ENCODE data around the gene PPP1R14C. TPM values are rescaled to one million over a fixed set of nuclear protein-coding genes. Genes with fewer than 3 reads are reported as not detected.
A peak's percentile ranks its signal among the peaks of the same experiment; 100 is the strongest.

PPP1R14C gene
- total and polyA plus RNA-seq, 2 of the 13 experiments (the other 11 are each of a cell fraction or from before 2014, with no cell fraction given): not detected

DNA sequence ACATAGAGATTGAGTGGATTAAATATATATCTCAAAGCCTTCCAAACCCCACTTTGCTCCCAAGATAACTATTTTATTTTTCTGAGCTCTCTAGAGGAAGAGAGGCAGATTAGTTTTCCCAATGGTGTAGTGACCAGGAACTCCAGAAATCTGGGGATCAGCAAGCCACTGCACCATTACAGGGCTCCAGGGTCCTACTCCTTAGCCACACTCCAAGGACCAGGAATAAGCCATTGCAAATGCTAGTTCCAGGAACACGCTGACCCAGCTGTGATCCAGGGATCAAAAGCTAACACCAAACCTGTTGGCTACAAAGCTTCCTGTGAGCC lies 128.3 kb downstream of the PPP1R14C start:
- intact Hi-C loops (cut with micrococcal nuclease; ENCODE audit: unreplicated experiment): no loop called here
- no peaks in the 10 kb centered on the region for H3K36me3 ChIP-seq (replicated peaks in 1 of 2; ENCODE audit: control insufficient read depth in 1 of 2, insufficient read depth in 2 of 2, low read length in 2 of 2)
- no peak for DNase-seq (ENCODE audit: low spot score)
- TF ChIP-seq ISX (CRISPR knock-in tag; conservative IDR thresholded peaks at IDR 0.05): no peak
- ChIA-PET CTCF (ENCODE audit: low intra/inter-chr PET ratio, low total read pairs) (no interaction called here), POLR2A (no interaction called here)
- no peak overlapping the region for H3K4me3 ChIP-seq (replicated peaks in 1 of 3; ENCODE audit: insufficient read depth in 1 of 3, low read depth in 2 of 3, low read length in 3 of 3)
- 45% methylated on average over 1 of the region's 1 CpG for WGBS (ENCODE audit: low lambda C conversion rate)
- peaks cover 16% of the 10 kb centered on the region for H3K4me1 ChIP-seq (ENCODE audit: insufficient read depth, low read length)
- in situ Hi-C loops (cut with HindIII; ENCODE audit: extremely low pct_ligation_motif_present, low pct_unique_long_range_greater_than_20kb): no loop called here
- no peak overlapping the region for H2AFZ ChIP-seq (ENCODE audit: low read length)
- peaks cover 0 to 19% of the 10 kb centered on the region in 2 experiments; a peak in 2 of 5 replicates for H3K27me3 ChIP-seq (ENCODE audit: control insufficient read depth in 1 of 2, insufficient read depth in 2 of 2, low read length in 2 of 2)
- H3K9ac ChIP-seq (ENCODE audit: insufficient read depth, low read depth, low read length): no peak overlapping the region
- ATAC-seq: no peak
- H3K4me2 ChIP-seq (ENCODE audit: low read depth, low read length): no peak overlapping the region
- H4K20me1 ChIP-seq (ENCODE audit: insufficient read depth, low read length): no peaks in the 10 kb centered on the region
- H3K27ac ChIP-seq (ENCODE audit: extremely low read length, insufficient read depth, low read length): no peak overlapping the region
- H3K79me2 ChIP-seq (ENCODE audit: insufficient read depth, low read length): no peaks in the 10 kb centered on the region
- no TSS peak for BruUV-seq (replicated peaks)
- FAIRE-seq: no peak
- peaks cover 3% of the 10 kb centered on the region; the same call in 1 of the 2 replicates for H3K9me3 ChIP-seq (ENCODE audit: low read length)

DNA sequence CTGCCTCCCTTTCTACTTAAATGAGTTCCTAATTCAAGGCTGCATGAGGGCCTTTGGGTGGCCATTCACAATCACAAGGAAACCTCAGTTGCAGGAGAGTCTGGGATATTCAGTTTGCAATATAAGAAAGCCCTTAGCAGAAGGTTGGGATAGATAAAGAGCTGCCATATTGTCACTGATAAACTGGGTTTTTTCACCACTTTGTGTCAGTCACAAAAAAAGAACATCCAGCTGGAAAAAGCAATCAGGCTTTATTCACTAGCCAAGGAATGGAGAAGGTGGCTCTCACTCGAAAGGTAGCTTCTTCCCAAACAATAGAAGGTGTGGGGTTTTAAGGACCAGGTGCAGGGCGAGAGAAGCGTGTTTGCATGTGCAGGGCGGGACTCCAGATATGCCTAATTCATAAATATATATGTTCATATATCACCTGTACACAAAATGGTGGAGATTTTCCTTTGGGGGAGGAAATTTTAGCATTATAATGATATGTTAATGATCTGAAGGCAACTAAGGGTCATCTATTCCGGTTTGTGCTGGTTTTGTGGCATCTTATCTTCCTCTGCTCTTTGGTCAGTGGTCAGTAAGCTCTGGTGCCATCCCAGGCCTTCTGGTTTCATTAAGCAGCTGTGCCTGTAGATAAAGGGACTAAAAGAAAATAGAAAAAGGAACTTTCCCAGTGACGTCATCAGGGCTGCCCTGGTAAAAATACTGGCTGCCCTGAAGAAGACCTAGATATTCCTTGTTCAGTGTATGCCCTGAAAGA lies 128.8 kb downstream of the PPP1R14C start:
- Histone ChIP-seq H3K4me1 (ENCODE audit: insufficient read depth, low read length) (peaks cover 16% of the 10 kb centered on the region), H3K36me3 (replicated peaks in 1 of 2; ENCODE audit: control insufficient read depth in 1 of 2, insufficient read depth in 2 of 2, low read length in 2 of 2) (no peaks in the 10 kb centered on the region), H4K20me1 (ENCODE audit: insufficient read depth, low read length) (no peaks in the 10 kb centered on the region), H3K9me3 (ENCODE audit: low read length) (peaks cover 3% of the 10 kb centered on the region; the same call in 1 of the 2 replicates), H3K79me2 (ENCODE audit: insufficient read depth, low read length) (no peaks in the 10 kb centered on the region), H2AFZ (ENCODE audit: low read length) (no peak overlapping the region), H3K4me3 (replicated peaks in 1 of 3; ENCODE audit: insufficient read depth in 1 of 3, low read depth in 2 of 3, low read length in 3 of 3) (no peak overlapping the region), H3K9ac (ENCODE audit: insufficient read depth, low read depth, low read length) (no peak overlapping the region), H3K27me3 (ENCODE audit: control insufficient read depth in 1 of 2, insufficient read depth in 2 of 2, low read length in 2 of 2) (peaks cover 0 to 24% of the 10 kb centered on the region in 2 experiments; a peak in 2 of 5 replicates), H3K27ac (ENCODE audit: extremely low read length, insufficient read depth, low read length) (no peak overlapping the region), H3K4me2 (ENCODE audit: low read depth, low read length) (no peak overlapping the region)
- CTCF ChIA-PET (ENCODE audit: low intra/inter-chr PET ratio, low total read pairs): no interaction called here
- 29% methylated on average over 6 of the region's 6 CpGs for WGBS (ENCODE audit: low lambda C conversion rate)
- ATAC-seq (no peak), FAIRE-seq (no peak), DNase-seq (ENCODE audit: low spot score) (no peak)
- POLR2A ChIA-PET: no interaction called here
- in situ Hi-C loops (cut with HindIII; ENCODE audit: extremely low pct_ligation_motif_present, low pct_unique_long_range_greater_than_20kb): no loop called here
- no peak for TF ChIP-seq KDM2A (CRISPR knock-in tag; IDR thresholded peaks at IDR 0.05; ENCODE audit: borderline replicate concordance, low read depth)
- peak; percentile 97 for TF ChIP-seq CREB1 (IDR thresholded peaks at IDR 0.05)
- no peak for TF ChIP-seq CREB1 (CRISPR knock-in tag; IDR thresholded peaks at IDR 0.05)
- TF ChIP-seq, protein P1, sequence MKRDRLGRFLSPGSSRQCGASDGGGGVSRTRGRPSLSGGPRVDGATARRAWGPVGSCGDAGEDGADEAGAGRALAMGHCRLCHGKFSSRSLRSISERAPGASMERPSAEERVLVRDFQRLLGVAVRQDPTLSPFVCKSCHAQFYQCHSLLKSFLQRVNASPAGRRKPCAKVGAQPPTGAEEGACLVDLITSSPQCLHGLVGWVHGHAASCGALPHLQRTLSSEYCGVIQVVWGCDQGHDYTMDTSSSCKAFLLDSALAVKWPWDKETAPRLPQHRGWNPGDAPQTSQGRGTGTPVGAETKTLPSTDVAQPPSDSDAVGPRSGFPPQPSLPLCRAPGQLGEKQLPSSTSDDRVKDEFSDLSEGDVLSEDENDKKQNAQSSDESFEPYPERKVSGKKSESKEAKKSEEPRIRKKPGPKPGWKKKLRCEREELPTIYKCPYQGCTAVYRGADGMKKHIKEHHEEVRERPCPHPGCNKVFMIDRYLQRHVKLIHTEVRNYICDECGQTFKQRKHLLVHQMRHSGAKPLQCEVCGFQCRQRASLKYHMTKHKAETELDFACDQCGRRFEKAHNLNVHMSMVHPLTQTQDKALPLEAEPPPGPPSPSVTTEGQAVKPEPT (CRISPR knock-in tag; IDR thresholded peaks at IDR 0.05; ENCODE audit: low read depth): no peak
- TF ChIP-seq ATF7 (IDR thresholded peaks at IDR 0.05): peak; percentile 96
- no peak for TF ChIP-seq ATF7 (CRISPR knock-in tag; IDR thresholded peaks at IDR 0.05)
- TF ChIP-seq, protein P2, sequence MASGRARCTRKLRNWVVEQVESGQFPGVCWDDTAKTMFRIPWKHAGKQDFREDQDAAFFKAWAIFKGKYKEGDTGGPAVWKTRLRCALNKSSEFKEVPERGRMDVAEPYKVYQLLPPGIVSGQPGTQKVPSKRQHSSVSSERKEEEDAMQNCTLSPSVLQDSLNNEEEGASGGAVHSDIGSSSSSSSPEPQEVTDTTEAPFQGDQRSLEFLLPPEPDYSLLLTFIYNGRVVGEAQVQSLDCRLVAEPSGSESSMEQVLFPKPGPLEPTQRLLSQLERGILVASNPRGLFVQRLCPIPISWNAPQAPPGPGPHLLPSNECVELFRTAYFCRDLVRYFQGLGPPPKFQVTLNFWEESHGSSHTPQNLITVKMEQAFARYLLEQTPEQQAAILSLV (CRISPR knock-in tag; IDR thresholded peaks at IDR 0.05; ENCODE audit: borderline replicate concordance): no peak
- no TSS peak for BruUV-seq (replicated peaks)
- intact Hi-C loops (cut with micrococcal nuclease; ENCODE audit: unreplicated experiment): no loop called here

Measured in HepG2 (cell line).